ENCODE results near the gene DENND6B. TPM values are rescaled to one million over a fixed set of nuclear protein-coding genes. Genes with fewer than 3 reads are reported as not detected.

DENND6B gene
- total RNA-seq, 1 donor from 2014 or later = 1.4 TPM

DNA sequence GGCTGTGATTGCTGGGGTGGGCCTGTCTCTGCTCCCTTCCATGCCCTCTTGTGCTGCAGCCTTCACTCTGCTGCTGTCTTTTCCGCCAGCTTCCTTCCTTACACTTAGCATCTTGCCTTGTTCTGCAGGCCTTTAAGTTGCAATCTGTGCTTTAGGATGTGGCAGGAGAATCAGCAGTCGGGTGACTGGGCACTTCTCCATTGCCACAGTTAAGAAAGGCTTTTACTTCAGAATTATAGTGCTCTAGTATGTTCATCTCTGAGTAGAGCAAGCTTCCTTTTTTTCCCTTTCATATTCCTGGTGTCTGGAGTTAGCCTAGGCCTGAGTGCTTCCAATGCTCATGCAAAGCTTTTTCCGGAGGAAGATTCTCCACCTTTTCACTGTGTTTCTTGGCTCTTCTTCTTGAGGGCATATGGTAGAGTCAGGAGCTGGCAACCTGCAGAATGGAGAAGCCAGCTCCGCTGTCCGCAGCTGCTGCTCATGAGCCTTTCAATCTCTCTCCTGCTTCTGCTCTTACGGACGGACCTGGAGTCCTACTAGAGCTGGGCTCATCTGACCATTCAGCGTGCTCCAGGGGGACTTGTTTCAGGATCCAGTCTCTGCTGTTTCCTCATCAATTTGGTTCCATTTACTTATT is 36.5 kb upstream of the DENND6B start:
- intact Hi-C loops (cut with DNase I) = no loop called here
- TF ChIP-seq, protein P1, sequence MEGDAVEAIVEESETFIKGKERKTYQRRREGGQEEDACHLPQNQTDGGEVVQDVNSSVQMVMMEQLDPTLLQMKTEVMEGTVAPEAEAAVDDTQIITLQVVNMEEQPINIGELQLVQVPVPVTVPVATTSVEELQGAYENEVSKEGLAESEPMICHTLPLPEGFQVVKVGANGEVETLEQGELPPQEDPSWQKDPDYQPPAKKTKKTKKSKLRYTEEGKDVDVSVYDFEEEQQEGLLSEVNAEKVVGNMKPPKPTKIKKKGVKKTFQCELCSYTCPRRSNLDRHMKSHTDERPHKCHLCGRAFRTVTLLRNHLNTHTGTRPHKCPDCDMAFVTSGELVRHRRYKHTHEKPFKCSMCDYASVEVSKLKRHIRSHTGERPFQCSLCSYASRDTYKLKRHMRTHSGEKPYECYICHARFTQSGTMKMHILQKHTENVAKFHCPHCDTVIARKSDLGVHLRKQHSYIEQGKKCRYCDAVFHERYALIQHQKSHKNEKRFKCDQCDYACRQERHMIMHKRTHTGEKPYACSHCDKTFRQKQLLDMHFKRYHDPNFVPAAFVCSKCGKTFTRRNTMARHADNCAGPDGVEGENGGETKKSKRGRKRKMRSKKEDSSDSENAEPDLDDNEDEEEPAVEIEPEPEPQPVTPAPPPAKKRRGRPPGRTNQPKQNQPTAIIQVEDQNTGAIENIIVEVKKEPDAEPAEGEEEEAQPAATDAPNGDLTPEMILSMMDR (IDR thresholded peaks at IDR 0.05) = no peak
- Histone ChIP-seq H3K27me3 (no peaks in the 10 kb centered on the region), H3K9me3 (no peaks in the 10 kb centered on the region), H3K4me3 (no peak overlapping the region), H3K36me3 (peaks cover 7 to 15% of the 10 kb centered on the region in 2 donors), H3K27ac (no peak overlapping the region), H3K4me1 (peaks cover 0 to 6% of the 10 kb centered on the region in 2 donors)
- no peak for DNase-seq (ENCODE audit: low spot score in 2 of 2)

DNA sequence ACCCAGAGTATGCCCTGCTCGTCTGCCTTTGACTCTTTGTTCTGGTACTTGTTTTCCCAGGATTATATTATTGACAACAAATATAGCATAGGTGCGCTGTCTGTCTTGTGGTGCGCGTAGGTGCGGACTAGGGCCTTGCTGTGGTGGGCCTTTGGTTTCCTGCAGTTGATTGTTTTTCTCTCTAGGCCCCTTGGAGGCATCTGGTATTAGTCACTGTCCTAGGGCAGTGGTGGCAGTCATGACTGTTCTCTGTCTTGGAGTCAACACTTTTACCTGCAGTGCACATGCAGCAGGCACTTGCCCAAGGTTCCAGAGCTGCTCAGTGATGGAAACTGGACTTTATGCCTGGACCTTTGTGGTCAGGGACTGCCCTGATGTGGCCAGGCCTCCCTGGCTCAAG is 34.9 kb upstream of the DENND6B start:
- Histone ChIP-seq H3K27ac (no peak overlapping the region), H3K27me3 (no peaks in the 10 kb centered on the region)
- intact Hi-C loops (cut with DNase I) = no loop called here

DNA sequence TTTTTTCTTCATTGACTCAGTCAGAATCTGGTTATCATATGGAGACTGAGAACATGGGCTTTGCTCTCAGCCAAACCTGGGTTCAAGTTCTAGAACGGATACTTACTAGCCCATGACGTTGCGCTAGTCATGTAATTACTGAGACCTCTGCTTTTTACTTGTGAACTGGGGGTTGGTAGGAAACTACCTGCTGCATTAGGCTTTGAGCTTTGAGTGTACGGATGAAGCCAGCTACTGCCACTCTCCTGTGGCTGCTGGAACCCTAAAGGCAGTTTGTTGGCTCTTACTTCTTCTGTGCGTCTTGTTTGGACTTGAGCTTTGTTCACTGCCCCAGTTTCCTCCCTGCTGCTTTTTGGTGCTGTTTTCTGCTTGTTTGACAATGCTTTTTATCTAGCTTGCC is 34.4 kb upstream of the DENND6B start:
- Histone ChIP-seq H3K4me1 (peaks cover 0 to 4% of the 10 kb centered on the region in 2 donors), H3K4me3 (no peak overlapping the region), H3K9me3 (no peaks in the 10 kb centered on the region), H3K27me3 (no peaks in the 10 kb centered on the region), H3K27ac (no peak overlapping the region), H3K36me3 (peaks cover 7 to 15% of the 10 kb centered on the region in 2 donors)
- TF ChIP-seq, protein P1 (IDR thresholded peaks at IDR 0.05) = no peak
- intact Hi-C loops (cut with DNase I) = no loop called here
- DNase-seq (ENCODE audit: low spot score in 2 of 2) = no peak

More for the DNA sequence above, 34.9 kb upstream of the DENND6B start:
- peaks cover 7 to 15% of the 10 kb centered on the region in 2 donors for H3K36me3 ChIP-seq
- peaks cover 0 to 6% of the 10 kb centered on the region in 2 donors for H3K4me1 ChIP-seq
- H3K4me3 ChIP-seq = no peak overlapping the region
- TF ChIP-seq, protein P1 (IDR thresholded peaks at IDR 0.05) = no peak
- no peaks in the 10 kb centered on the region for H3K9me3 ChIP-seq
- no peak for DNase-seq (ENCODE audit: low spot score in 2 of 2)

DNA sequence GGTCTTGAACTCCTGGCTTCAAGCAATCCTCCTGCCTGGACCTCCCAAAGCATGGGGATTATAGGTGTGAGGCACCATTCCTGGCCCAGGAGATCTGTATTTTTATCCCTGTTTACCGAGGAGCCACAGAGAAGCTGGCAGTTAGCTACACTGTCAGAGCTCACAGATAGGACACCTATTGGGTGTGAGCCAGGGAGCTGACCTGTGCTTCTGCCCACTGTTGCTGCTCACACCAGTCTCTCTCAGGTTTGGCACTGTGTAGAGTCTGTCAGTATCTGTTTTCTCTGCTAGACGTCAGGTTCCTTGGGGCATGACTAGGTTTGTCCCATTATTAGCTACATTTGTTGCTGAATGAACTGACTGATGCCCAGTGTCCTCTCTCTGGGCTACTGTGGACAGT is 33.8 kb upstream of the DENND6B start:
- intact Hi-C loops (cut with DNase I) = no loop called here
- Histone ChIP-seq H3K36me3 (peaks cover 7 to 15% of the 10 kb centered on the region in 2 donors), H3K27me3 (no peaks in the 10 kb centered on the region), H3K27ac (no peak overlapping the region), H3K4me1 (no peaks in the 10 kb centered on the region), H3K9me3 (no peaks in the 10 kb centered on the region), H3K4me3 (no peak overlapping the region)
- TF ChIP-seq, protein P1 (IDR thresholded peaks at IDR 0.05) = no peak
- no peak for DNase-seq (ENCODE audit: low spot score in 2 of 2)

DNA sequence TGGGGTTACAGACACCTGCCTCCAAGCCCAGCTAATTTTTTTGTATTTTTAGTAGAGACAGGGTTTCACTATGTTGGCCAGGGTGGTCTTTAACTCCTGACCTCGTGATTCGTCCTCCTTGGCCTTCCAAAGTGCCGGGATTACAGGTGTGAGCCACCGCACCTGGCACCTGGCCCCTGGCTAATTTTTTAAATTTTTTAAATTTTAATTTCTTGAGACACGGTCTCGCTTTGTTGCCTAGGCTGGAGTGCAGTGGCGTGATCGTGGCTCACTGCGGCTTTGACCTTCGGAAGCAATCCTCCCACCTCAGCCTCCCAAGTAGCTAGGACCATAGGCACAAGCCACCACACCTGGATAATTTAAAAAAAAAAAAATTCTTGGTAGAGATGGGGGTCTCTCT is 30.9 kb upstream of the DENND6B start:
- Histone ChIP-seq H3K27me3 (no peaks in the 10 kb centered on the region), H3K4me1 (no peaks in the 10 kb centered on the region), H3K4me3 (no peak overlapping the region), H3K27ac (no peak overlapping the region), H3K9me3 (no peaks in the 10 kb centered on the region), H3K36me3 (peaks cover 10 to 15% of the 10 kb centered on the region in 2 donors)
- no peak for DNase-seq (ENCODE audit: low spot score in 2 of 2)
- TF ChIP-seq, protein P1 (IDR thresholded peaks at IDR 0.05) = no peak
- intact Hi-C loops (cut with DNase I) = no loop called here

All from ascending aorta (tissue), 2 donors.